GM12878 (cell line): ENCODE measurements around the gene ZNF350. TPM values are rescaled to one million over a fixed set of nuclear protein-coding genes. Genes with fewer than 3 reads are reported as not detected.

ENCODE experiments used
- ATAC-seq: fragments of 200-7000 bp; cut with Tn5 transposase; 3 replicates; pipeline ENCODE4 v1.9.1; 2020; ENCODE audit warnings: mild to moderate bottlenecking, moderate library complexity
- BruUV-seq: library from RNA; stranded (reverse); fragments of 400-500 nt; replicated peaks from 2 replicates; lab custom pipeline; 2021; lab: Mats Ljungman, UMichigan
- CTCF ChIA-PET: fragments of 300-600 bp; sonication (Branson Sonifier 250); formaldehyde crosslinking; extraction: SDS; loops from one replicate; lab custom pipeline; 2021; ENCODE audit warnings: inconsistent platforms; lab: Yijun Ruan, JAX
- POLR2A ChIA-PET: fragments of 350-600 bp; formaldehyde crosslinking; extraction: SDS; loops from one replicate; lab custom pipeline; 2021; ENCODE audit warnings: inconsistent platforms; lab: Charles Lee
- RAD21 ChIA-PET: fragments of 300-600 bp; sonication (Branson Sonifier 250); formaldehyde crosslinking; loops from one replicate; lab custom pipeline; 2023; ENCODE audit warnings: antibody characterized with exemption; ENCODE audit not compliant: unreplicated experiment; lab: Charles Lee
- SMC1A ChIA-PET: fragments of 300-600 bp; sonication (Branson Sonifier 250); formaldehyde crosslinking; loops from one replicate; lab custom pipeline; 2023; ENCODE audit not compliant: unreplicated experiment, uncharacterized antibody; lab: Charles Lee
- DNase-seq: peaks from one replicate; pipeline ENCODE4 v3.0.0-alpha.2; 2011; ENCODE audit warnings: low read depth, low spot score
- FAIRE-seq: peaks from 3 replicates; lab custom pipeline; 2011; peaks lifted over from hg19 to GRCh38; lab: Jason Lieb, UNC
- H2AFZ ChIP-seq: 2 replicates; pipeline ENCODE4 v1.6.0; 2011; ENCODE audit warnings: low read depth, low read length, control low read depth; ENCODE audit not compliant: control insufficient read depth
- H3K27ac ChIP-seq: 2 replicates; pipeline ENCODE4 v1.5.1; 2011; ENCODE audit warnings: control low read depth; ENCODE audit not compliant: control insufficient read depth, insufficient read depth
- H3K27me3 ChIP-seq, 2 experiments: replicated peaks in 1 of 2; 2 replicates each; pipeline versions ENCODE4 v1.6.0 to v1.6.1; 2011; ENCODE audit warnings: low read length in 1 of 2; ENCODE audit not compliant: control insufficient read depth in 2 of 2, insufficient read depth in 2 of 2
- H3K36me3 ChIP-seq, 2 experiments: 2 replicates each; pipeline ENCODE4 v1.5.1; 2011; ENCODE audit warnings: low read length in 1 of 2; ENCODE audit not compliant: control insufficient read depth in 2 of 2, insufficient read depth in 2 of 2
- H3K4me1 ChIP-seq: 2 replicates; pipeline ENCODE4 v1.6.1; 2011; ENCODE audit warnings: mild to moderate bottlenecking, low read length, moderate library complexity, mixed read lengths; ENCODE audit not compliant: control insufficient read depth, insufficient read depth
- H3K4me2 ChIP-seq: 2 replicates; pipeline ENCODE4 v1.6.0; 2011; ENCODE audit warnings: control low read depth; ENCODE audit not compliant: control insufficient read depth, insufficient read depth
- H3K4me3 ChIP-seq: fragments of 200-600 bp; sonication (generic); 2 replicates; pipeline ENCODE4 v1.5.1; 2016
- H3K79me2 ChIP-seq: 2 replicates; pipeline ENCODE4 v1.6.0; 2011; ENCODE audit warnings: low read length; ENCODE audit not compliant: control insufficient read depth, insufficient read depth
- H3K9ac ChIP-seq: 2 replicates; pipeline ENCODE4 v1.8.0; 2011; ENCODE audit warnings: low read length, control low read depth, mixed read lengths; ENCODE audit not compliant: control insufficient read depth, insufficient read depth
- H3K9me3 ChIP-seq: replicated peaks from 3 replicates; pipeline ENCODE4 v1.5.1; 2011; ENCODE audit warnings: mild to moderate bottlenecking, low read length; ENCODE audit not compliant: control insufficient read depth, insufficient read depth
- H4K20me1 ChIP-seq: 2 replicates; pipeline ENCODE4 v1.6.0; 2011; ENCODE audit not compliant: control insufficient read depth, insufficient read depth
- NBN ChIP-seq: fragments of 450-650 bp; IDR thresholded peaks from 2 replicates; pipeline ENCODE4 v1.6.1; 2016
- PRDM15 ChIP-seq: fragments of 450-650 bp; formaldehyde crosslinking; IDR thresholded peaks from 2 replicates; pipeline ENCODE4 v1.4.0; 2020; ENCODE audit warnings: mild to moderate bottlenecking, moderate library complexity
- SMARCA5 ChIP-seq: fragments of 450-650 bp; IDR thresholded peaks from 2 replicates; pipeline ENCODE4 v1.6.1; 2017; ENCODE audit warnings: mild to moderate bottlenecking
- ZBED1 ChIP-seq: IDR thresholded peaks from 2 replicates; pipeline ENCODE4 v1.6.1; 2016; ENCODE audit warnings: borderline replicate concordance
- WGBS: methylation state at CpG from one replicate; pipeline ENCODE4 v1.1.6; 2016; ENCODE audit warnings: low lambda C conversion rate; ENCODE audit not compliant: insufficient replicate concordance, insufficient coverage; ENCODE audit errors: missing lambda C conversion rate; 5-methylcytosine and 5-hydroxymethylcytosine counted together
- in situ Hi-C: fragments of 300-500 bp; cut with MboI; formaldehyde crosslinking; loops from 9 replicates; pipeline ENCODE4 v1.14.3; 2018; ENCODE audit warnings: mixed read lengths
- intact Hi-C: fragments of 100-400 bp; cut with micrococcal nuclease; formaldehyde crosslinking; loops from one replicate; pipeline ENCODE4 v1.14.2; 2022; ENCODE audit not compliant: unreplicated experiment
- polyA plus RNA-seq, 11 experiments: library from polyadenylated mRNA; depleted of rRNA in 4 of 11; unstranded in 6 of 11; stranded (reverse) in 5 of 11; fragments of >200 nt; fragmentation: Nextera tagmentation in 4 of 11; fragmentation: Illumina TruSeq in 1 of 11; extraction: Ambion mirVana in 4 of 11; extraction: Trizol in 1 of 11; gene quantifications; 1 replicate in 1 of 11; 2 replicates in 10 of 11; pipeline versions ENCODE4 v1.2.1 to v1.2.3, GENCODE V29; 2011 to 2016; ENCODE audit warnings: inconsistent platforms in 2 of 11, missing spikeins in 2 of 11, low read depth in 1 of 11
- total RNA-seq, 4 experiments: library from RNA; depleted of rRNA in 3 of 4; stranded (reverse); fragments of >200 nt in 3 of 4; fragmentation: Illumina TruSeq in 1 of 4; extraction: Trizol in 1 of 4; gene quantifications; 2 replicates each; pipeline versions ENCODE4 v1.2.1 to v1.2.3, GENCODE V29; 2013 to 2021
- TF ChIP-seq, protein P1 (sequence below): IDR thresholded peaks from 2 replicates; pipeline ENCODE4 v1.6.1; 2012; ENCODE audit warnings: low read depth, low read length, improper control_type of control experiment
- TF ChIP-seq, protein P2 (sequence below): fragments of 450-650 bp; IDR thresholded peaks from 2 replicates; pipeline ENCODE4 v1.6.1; 2017; ENCODE audit warnings: antibody characterized with exemption, mild to moderate bottlenecking, moderate library complexity

The ZNF350 gene
- total and polyA plus RNA-seq, 10 of the 15 experiments (the other 5 are each of a cell fraction or from before 2014, with no cell fraction given), result 6.4 to 11.8 (median 10.0) TPM

DNA sequence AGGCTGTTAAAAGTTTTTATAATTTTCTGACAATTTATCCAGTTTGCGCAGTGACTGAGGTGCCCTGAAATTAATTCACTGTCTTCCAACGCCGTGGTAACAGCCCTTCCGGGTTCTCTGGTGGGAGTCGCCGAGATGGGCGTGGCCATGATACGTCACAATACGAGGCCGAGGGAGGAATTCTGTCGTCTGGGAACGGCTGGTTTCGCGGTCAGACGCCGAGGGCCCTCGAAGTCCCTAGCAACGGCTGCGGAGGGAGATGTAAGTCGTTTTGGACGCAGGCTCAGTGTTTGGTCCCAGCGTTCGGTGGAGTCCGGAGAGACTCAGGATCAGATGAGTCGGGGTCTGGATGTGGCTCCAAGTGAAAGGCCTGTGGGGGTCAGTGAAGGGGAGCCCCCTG lies 37.7 kb downstream of the ZNF350 start:
- intact Hi-C loops (no loop called here), in situ Hi-C loops (no loop called here)
- no TSS peak for BruUV-seq
- Histone ChIP-seq H3K27ac (no peak overlapping the region), H2AFZ (no peak overlapping the region), H4K20me1 (no peaks in the 10 kb centered on the region), H3K4me2 (no peak overlapping the region), H3K4me3 (no peak overlapping the region), H3K4me1 (no peaks in the 10 kb centered on the region), H3K9me3 (peaks cover 23% of the 10 kb centered on the region), H3K27me3 (no peaks in the 10 kb centered on the region), H3K79me2 (no peaks in the 10 kb centered on the region), H3K36me3 (peaks cover 0 to 4% of the 10 kb centered on the region in 2 experiments; a peak in 1 of 4 replicates), H3K9ac (no peak overlapping the region)
- ChIA-PET RAD21 (no interaction called here), POLR2A (no interaction called here), SMC1A (no interaction called here), CTCF (no interaction called here)
- 62% methylated on average over 22 of the region's 25 CpGs for WGBS
- TF ChIP-seq, protein P1, sequence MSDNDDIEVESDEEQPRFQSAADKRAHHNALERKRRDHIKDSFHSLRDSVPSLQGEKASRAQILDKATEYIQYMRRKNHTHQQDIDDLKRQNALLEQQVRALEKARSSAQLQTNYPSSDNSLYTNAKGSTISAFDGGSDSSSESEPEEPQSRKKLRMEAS, result no peak
- no peak for TF ChIP-seq SMARCA5
- TF ChIP-seq, protein P2, sequence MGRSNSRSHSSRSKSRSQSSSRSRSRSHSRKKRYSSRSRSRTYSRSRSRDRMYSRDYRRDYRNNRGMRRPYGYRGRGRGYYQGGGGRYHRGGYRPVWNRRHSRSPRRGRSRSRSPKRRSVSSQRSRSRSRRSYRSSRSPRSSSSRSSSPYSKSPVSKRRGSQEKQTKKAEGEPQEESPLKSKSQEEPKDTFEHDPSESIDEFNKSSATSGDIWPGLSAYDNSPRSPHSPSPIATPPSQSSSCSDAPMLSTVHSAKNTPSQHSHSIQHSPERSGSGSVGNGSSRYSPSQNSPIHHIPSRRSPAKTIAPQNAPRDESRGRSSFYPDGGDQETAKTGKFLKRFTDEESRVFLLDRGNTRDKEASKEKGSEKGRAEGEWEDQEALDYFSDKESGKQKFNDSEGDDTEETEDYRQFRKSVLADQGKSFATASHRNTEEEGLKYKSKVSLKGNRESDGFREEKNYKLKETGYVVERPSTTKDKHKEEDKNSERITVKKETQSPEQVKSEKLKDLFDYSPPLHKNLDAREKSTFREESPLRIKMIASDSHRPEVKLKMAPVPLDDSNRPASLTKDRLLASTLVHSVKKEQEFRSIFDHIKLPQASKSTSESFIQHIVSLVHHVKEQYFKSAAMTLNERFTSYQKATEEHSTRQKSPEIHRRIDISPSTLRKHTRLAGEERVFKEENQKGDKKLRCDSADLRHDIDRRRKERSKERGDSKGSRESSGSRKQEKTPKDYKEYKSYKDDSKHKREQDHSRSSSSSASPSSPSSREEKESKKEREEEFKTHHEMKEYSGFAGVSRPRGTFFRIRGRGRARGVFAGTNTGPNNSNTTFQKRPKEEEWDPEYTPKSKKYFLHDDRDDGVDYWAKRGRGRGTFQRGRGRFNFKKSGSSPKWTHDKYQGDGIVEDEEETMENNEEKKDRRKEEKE, result no peak
- TF ChIP-seq ZBED1, result no peak
- no peak for TF ChIP-seq NBN
- no peak for TF ChIP-seq PRDM15 (CRISPR knock-in tag)
- ATAC-seq, result no peak
- no peak for DNase-seq
- no peak for FAIRE-seq
